Calu3 (cell line): ENCODE measurements around the gene MUC22. TPM values are rescaled to one million over a fixed set of nuclear protein-coding genes. Genes with fewer than 3 reads are reported as not detected.
A peak's percentile ranks its signal among the peaks of the same experiment; 100 is the strongest.
"Not testable (repeated sequence)": the region's sequence is repeated elsewhere in the genome, so short reads cannot be mapped to it uniquely, and the experiment has no call there.

Source experiments
- BruUV-seq: library from RNA; stranded (reverse); fragments of 400-500 nt; replicated peaks from 2 replicates; lab custom pipeline; 2021; lab: Mats Ljungman, UMichigan
- CTCF ChIA-PET: fragments of 300-600 bp; sonication (Branson Sonifier 250); formaldehyde crosslinking; loops from one replicate; lab custom pipeline; 2022; ENCODE audit warnings: antibody characterized with exemption; lab: Charles Lee
- DNase-seq: peaks from one replicate; pipeline ENCODE4 v3.0.0; 2022
- H3K27ac Mint-ChIP-seq: one replicate; pipeline ENCODE4 v1.8.0; 2022; ENCODE audit warnings: mixed read lengths; ENCODE audit not compliant: unreplicated experiment
- H3K27me3 Mint-ChIP-seq: one replicate; pipeline ENCODE4 v1.8.0; 2022; ENCODE audit warnings: mixed read lengths; ENCODE audit not compliant: unreplicated experiment
- H3K36me3 Mint-ChIP-seq: one replicate; pipeline ENCODE4 v1.8.0; 2022; ENCODE audit warnings: mild to moderate bottlenecking, moderate library complexity, mixed read lengths; ENCODE audit not compliant: insufficient read depth, unreplicated experiment
- H3K4me1 Mint-ChIP-seq: one replicate; pipeline ENCODE4 v1.8.0; 2022; ENCODE audit warnings: mild to moderate bottlenecking, low read depth, mixed read lengths; ENCODE audit not compliant: unreplicated experiment
- H3K4me3 Mint-ChIP-seq: one replicate; pipeline ENCODE4 v1.8.0; 2022; ENCODE audit warnings: mild to moderate bottlenecking, low read depth, moderate library complexity, mixed read lengths; ENCODE audit not compliant: unreplicated experiment
- H3K9me3 Mint-ChIP-seq: one replicate; pipeline ENCODE4 v1.8.0; 2022; ENCODE audit warnings: low read depth, mixed read lengths; ENCODE audit not compliant: unreplicated experiment
- CTCF ChIP-seq: fragments of 200-600 bp; IDR thresholded peaks from one replicate; pipeline ENCODE4 v1.8.0; 2022; ENCODE audit warnings: antibody characterized with exemption; ENCODE audit not compliant: unreplicated experiment
- intact Hi-C: fragments of 100-400 bp; cut with micrococcal nuclease; formaldehyde crosslinking; loops from one replicate; pipeline ENCODE4 v1.10.0; 2022; ENCODE audit not compliant: unreplicated experiment
- total RNA-seq: library from RNA; stranded (reverse); gene quantifications from 2 replicates; pipeline ENCODE4 v1.2.3, GENCODE V29; 2022

Gene MUC22
- total RNA-seq, 1 experiment from 2014 or later: not detected

GRCh38 chr6:31058128-31058894 lies 48.0 kb downstream of the MUC22 start:
- intact Hi-C loops: no loop called here
- peaks cover 10% of the 10 kb centered on the region for H3K27me3 Mint-ChIP-seq
- H3K36me3 Mint-ChIP-seq: no peaks in the 10 kb centered on the region
- no peak overlapping the region for H3K4me3 Mint-ChIP-seq
- BruUV-seq: no TSS peak
- H3K9me3 Mint-ChIP-seq: no peaks in the 10 kb centered on the region
- peak; percentile 67 for TF ChIP-seq CTCF
- no peak overlapping the region for H3K27ac Mint-ChIP-seq
- CTCF ChIA-PET: interaction anchor here (0.6 to 0.7 kb wide), 3 partner anchors 17 to 143 kb away, joined by 3 read pairs; no protein-coding TSS in a partner anchor
- DNase-seq: peak; percentile 53
- peaks cover 27% of the 10 kb centered on the region for H3K4me1 Mint-ChIP-seq

DNA sequence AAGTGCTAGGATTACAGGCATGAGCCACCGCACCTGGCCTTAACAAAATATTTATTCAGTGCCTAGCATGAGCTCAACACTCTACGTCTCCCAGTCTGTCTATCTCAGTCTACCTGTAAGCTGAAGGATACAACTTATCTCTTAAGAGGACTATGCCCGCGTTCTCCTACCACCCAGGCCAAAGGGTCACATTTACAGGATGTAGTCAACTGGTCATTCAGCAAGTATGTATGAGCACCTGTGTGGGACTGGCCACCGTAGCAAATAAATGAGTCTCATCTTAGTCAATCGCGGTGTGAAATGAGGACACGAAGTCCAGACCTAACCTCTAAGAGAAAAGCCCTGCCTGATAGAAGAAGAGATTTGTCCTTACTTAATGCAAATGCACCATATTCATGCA lies 49.9 kb downstream of the MUC22 start:
- H3K9me3 Mint-ChIP-seq: no peaks in the 10 kb centered on the region
- DNase-seq: peak; percentile 42
- intact Hi-C loops: no loop called here
- no peak for TF ChIP-seq CTCF
- H3K27ac Mint-ChIP-seq: no peak overlapping the region
- CTCF ChIA-PET: interaction anchor here (0.8 to 1.6 kb wide), 6 partner anchors 11 to 146 kb away, joined by 3 to 5 read pairs (median 4); partner anchors contain the start of gene VARS2
- H3K27me3 Mint-ChIP-seq: peaks cover 10% of the 10 kb centered on the region
- H3K36me3 Mint-ChIP-seq: no peaks in the 10 kb centered on the region
- no TSS peak for BruUV-seq
- H3K4me1 Mint-ChIP-seq: peaks cover 27% of the 10 kb centered on the region
- H3K4me3 Mint-ChIP-seq: no peak overlapping the region

GRCh38 chr6:31063906-31064435 lies 53.7 kb downstream of the MUC22 start:
- peaks cover 7% of the 10 kb centered on the region for H3K4me1 Mint-ChIP-seq
- CTCF ChIA-PET: interaction anchor here (0.6 kb wide), 1 partner anchor 21 kb away, joined by 3 read pairs; no protein-coding TSS in a partner anchor
- TF ChIP-seq CTCF: no peak
- BruUV-seq: no TSS peak
- no peak overlapping the region for H3K4me3 Mint-ChIP-seq
- H3K27ac Mint-ChIP-seq: no peak overlapping the region
- intact Hi-C loops: no loop called here
- no peak for DNase-seq
- H3K9me3 Mint-ChIP-seq: no peaks in the 10 kb centered on the region
- H3K36me3 Mint-ChIP-seq: no peaks in the 10 kb centered on the region
- H3K27me3 Mint-ChIP-seq: peaks cover 10% of the 10 kb centered on the region

DNA sequence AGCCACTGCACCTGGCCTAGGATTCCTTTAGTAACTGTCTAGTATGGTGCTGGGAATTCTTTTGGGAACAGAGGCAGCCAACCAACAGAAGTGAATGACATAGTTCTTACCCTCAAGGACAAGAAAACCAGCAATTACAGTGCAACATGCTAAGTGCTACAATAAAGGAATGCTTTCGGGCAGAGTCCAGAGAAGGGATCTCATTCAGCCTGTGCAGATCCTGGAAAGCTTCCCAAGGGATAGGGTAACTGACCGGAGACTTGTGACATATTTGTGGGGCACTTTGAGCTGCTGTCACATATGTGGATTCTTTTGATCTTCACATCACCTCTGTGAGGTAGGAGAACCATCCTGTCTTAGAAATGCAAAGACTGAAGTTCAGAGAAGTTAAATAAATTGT lies 55.3 kb downstream of the MUC22 start:
- intact Hi-C loops: no loop called here
- H3K36me3 Mint-ChIP-seq: no peaks in the 10 kb centered on the region
- no peak overlapping the region for H3K4me3 Mint-ChIP-seq
- H3K27ac Mint-ChIP-seq: no peak overlapping the region
- H3K27me3 Mint-ChIP-seq: peaks cover 10% of the 10 kb centered on the region
- no peak for TF ChIP-seq CTCF
- no peaks in the 10 kb centered on the region for H3K9me3 Mint-ChIP-seq
- H3K4me1 Mint-ChIP-seq: peaks cover under 1% of the 10 kb centered on the region
- CTCF ChIA-PET: no interaction called here
- DNase-seq: no peak
- no TSS peak for BruUV-seq

GRCh38 chr6:31067028-31067427 lies 56.8 kb downstream of the MUC22 start:
- H3K4me3 Mint-ChIP-seq, CTCF ChIA-PET, H3K27ac Mint-ChIP-seq, H3K4me1 Mint-ChIP-seq, H3K36me3 Mint-ChIP-seq, H3K27me3 Mint-ChIP-seq, H3K9me3 Mint-ChIP-seq, DNase-seq, BruUV-seq, intact Hi-C loops: not testable (repeated sequence)

GRCh38 chr6:31067891-31068668 lies 57.8 kb downstream of the MUC22 start:
- DNase-seq, BruUV-seq, H3K27me3 Mint-ChIP-seq, intact Hi-C loops, H3K36me3 Mint-ChIP-seq, H3K4me1 Mint-ChIP-seq, H3K27ac Mint-ChIP-seq, H3K4me3 Mint-ChIP-seq, H3K9me3 Mint-ChIP-seq: not testable (repeated sequence)
- CTCF ChIA-PET: interaction anchor here (1.4 to 4.3 kb wide), 4 partner anchors 19 to 154 kb away, joined by 4 to 180 read pairs (median 40); partner anchors contain the start of genes MUCL3 and VARS2
